ENCODE results near the gene GRID2.
"Not testable (repeated sequence)": the region's sequence is repeated elsewhere in the genome, so short reads cannot be mapped to it uniquely, and the experiment has no call there.

GRID2 gene

GRCh38 chr4:92444143-92444843 is 140.5 kb downstream of the GRID2 start:
- DNase-seq: not testable (repeated sequence)

DNA sequence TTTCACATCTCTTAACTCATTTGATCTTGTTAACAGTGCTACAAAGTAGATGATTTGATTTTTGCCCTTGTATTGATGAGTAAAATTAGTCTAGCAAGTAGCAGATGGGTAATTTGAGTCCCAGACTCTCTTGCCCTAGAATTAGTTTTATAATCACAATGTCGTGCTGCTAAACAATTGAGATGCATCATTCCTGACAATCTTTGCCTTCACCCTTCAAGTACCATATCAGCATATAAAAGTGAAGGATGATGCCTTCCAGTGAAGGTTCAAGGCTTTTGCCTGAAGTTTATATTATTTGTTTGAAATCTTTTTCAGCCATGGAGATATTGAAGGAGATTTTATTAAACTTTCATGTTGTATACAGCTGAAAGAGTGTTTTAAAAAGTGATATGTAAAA is 141.4 kb downstream of the GRID2 start:
- DNase-seq: no peak

DNA sequence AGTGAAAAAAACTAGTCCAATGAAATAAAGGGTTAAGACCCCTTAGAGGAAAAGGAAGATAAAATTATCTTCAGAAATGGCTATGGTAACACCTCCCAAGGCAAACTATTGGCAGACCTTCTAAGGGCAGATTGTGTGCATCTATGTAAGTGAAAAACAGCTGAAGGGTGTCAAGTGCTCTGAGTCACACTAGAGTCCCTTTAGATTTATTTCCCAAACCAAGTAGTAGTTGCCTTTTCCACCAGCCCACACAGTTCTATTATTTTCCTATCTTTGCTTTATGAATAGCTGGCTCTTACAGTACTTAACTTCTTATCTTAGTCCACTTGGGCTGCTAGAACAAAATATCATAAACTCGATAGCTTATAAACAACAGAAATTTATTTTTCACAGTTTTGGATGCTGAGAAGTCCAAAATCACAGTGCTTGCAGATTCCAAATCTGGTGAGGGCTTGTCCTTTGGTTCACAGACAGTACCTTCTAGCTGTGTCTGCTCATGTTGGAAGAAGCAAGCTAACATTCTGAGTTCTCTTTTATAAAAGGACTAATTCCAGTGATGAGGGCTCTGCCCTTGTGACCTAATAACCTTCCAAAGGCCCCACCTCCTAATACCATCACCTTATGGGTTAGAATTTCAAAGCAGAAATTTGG is 143.6 kb downstream of the GRID2 start:
- no peak for DNase-seq

- DNase-seq: not testable (repeated sequence)
Measured at GRCh38 chr4:92448176-92448575, 144.4 kb downstream of the GRID2 start.

DNA sequence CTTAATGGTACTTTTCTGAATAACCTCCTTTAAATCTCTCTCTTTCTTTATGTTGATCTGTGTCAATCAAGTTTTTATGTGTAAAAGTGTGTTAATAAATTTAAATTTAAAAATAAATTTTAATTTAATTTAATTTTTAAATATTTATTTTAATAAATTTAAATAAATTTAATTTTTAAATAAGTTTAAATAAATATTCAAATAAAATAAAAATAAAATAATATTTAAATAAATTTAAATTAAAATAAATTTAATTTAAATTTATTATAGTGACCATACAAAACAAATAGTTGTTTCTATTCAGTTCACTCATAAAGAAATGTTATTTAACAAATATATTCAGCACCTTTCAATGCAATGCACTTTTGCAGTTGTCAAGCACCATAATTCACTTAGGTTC is 146.9 kb downstream of the GRID2 start:
- DNase-seq: no peak

- DNase-seq: no peak
Measured at GRCh38 chr4:92451782-92452181, 148.0 kb downstream of the GRID2 start.

- not testable (repeated sequence) for DNase-seq
Measured at GRCh38 chr4:92452383-92452782, 148.6 kb downstream of the GRID2 start.

DNA sequence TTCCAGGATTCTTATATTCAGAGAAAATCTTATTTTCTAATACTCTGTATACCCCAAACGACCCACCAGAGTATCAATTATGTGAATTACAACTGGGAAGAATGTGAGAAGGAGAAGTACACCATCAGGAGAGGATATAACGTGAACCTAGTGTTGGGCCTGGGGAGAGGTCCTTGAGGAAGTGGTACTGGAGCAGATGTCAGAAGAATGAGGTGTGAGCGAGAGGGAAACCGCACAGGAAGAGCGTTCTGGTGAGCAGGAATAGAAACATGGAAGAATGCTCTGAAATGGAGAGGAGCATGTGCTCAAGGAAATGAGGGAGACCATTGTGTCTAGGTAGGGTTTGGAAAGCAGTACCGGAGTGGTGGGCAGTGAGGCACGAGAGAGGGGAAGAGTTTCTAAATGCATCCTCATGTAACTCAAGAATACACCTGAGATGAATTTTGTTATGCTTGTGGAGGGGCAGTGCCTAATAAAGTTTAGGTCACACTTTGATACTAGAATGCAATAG is 151.6 kb downstream of the GRID2 start:
- DNase-seq: no peak

DNA sequence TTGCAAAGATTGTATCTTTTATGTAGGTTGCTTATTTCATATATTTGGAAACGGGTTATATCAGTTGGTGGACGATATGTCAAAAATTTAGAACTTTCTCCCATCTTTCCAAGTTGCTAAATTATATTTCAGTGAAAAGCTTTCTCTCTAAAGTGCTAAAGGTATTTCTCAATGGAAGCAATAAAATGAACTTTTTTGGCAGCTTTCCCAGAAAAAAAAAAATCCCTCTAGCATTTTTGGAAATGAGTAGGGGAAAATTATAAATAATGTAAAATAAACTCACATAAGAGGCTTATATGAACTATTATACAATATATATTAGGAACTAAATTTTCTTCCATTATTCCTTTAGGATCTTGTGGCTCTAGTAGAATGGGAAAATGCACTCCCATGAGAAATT is 152.2 kb downstream of the GRID2 start:
- DNase-seq: no peak

DNA sequence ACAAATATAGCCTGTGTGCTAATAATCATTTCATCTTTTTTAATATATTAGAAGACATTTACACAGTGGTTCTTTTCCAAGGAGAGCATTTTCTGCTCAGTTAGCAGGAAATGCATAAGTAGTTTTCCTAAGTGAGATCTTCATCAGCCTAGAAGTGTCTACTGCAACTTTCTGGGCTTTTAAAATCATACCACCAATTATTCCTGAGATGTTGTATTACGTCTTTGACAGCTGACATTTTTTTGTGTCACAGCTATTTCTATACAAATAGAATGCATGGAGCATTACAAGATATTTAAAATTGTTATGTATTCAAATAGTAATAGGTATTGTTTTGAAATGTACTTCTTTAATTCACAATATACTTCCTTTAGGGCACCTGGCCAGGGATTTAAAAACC is 158.0 kb downstream of the GRID2 start:
- DNase-seq: no peak

- no peak for DNase-seq
Measured at GRCh38 chr4:92477298-92477697, 173.5 kb downstream of the GRID2 start.

GRCh38 chr4:92483341-92483740 is 179.6 kb downstream of the GRID2 start:
- no peak for DNase-seq

DNA sequence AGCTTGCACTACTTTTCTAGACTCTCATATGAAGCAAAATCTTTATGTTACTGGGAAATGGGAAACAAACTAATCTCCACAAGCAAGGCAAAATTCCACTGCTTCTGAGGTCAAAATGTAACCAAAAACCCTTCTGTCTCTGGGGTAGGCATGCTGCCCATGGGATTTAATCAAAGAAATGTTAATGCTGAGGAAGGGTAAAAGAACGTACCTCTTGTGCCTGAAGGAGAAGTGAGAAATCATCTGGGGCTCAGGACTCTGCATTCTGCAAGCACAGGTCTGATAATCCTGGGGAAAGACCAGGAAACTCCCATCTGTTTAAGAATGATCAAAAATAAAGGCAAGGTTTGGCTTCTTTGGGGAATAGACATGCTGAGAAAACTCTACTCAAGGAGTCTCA is 184.7 kb downstream of the GRID2 start:
- no peak for DNase-seq

DNA sequence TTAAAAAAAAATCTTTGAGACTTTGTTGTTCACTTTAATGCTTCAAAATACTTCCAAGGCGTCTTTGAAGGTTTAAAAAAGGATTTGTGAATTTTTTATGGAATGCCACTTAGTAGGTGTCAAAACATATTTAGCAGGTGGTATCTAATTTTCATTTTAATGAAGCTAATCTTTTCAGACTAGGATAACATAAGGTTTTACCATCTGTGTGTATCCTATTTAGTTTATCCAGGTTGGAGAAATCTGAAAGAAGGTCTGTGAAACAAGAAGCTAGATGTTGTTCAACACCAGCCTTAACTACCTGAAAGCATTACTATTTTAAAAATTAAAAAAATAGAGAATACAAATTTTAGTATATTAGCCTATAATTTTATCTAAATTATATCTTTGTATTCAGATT is 193.4 kb downstream of the GRID2 start:
- DNase-seq: no peak

DNA sequence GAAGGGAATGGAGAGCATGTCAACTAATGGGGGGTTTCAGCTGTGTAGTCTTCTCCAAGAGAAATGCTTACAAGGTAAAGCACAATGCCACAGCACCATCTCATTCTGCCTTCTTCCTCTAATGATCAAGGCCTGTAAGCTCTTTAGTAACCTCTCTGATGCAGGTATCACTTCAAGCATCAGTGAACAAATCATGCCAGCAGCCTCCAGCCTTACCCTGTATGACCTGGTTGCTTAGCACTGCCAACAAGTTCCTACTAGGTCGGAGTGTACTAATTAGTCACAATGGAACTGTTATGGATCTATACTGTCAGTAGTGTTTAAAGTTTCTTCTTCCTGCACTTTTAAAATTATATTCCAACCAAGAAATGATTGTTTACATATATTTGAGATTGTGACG is 197.7 kb downstream of the GRID2 start:
- no peak for DNase-seq

GRCh38 chr4:92506933-92507332 is 203.2 kb downstream of the GRID2 start:
- no peak for DNase-seq

- no peak for DNase-seq
Measured at GRCh38 chr4:92514627-92515026, 210.9 kb downstream of the GRID2 start.

GRCh38 chr4:92516450-92516849 is 212.7 kb downstream of the GRID2 start:
- no peak for DNase-seq

DNA sequence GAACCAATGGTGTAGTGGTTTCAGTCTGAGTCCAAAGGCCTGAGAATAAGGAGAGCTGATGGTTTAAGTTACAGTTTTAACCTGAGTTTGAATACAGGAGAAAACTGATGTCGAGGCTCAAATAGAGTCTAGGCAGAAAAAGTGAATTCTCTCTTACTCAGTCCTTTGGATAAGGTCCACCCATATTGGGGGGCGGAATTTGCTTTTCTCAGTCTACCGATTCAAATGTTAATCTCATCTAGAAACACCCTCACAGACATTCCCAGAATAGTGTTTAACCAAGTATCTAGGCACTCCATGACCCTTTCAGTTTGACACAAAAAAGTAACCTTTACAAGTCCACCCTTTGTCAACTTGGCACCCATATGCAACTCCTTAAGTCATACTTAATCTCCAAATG is 216.0 kb downstream of the GRID2 start:
- no peak for DNase-seq

DNA sequence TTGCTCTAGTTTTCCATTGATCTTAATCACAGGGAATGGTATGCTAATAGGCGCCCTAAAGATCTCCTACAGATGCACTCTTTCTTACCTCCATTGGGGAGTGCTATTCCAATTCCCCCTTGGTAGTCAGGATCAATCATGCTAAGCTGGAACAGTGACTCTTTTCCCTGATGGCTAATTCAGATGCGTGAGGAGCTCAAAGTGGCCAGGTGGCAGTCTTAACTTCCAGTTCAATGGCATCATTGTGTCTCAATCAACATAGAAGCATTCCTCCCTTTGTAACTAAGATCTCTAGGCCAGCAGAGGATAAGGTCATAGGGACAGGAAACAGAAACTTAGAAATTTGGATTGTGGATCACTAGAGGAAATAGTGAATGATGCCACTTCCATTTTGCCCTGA is 216.8 kb downstream of the GRID2 start:
- no peak for DNase-seq

DNA sequence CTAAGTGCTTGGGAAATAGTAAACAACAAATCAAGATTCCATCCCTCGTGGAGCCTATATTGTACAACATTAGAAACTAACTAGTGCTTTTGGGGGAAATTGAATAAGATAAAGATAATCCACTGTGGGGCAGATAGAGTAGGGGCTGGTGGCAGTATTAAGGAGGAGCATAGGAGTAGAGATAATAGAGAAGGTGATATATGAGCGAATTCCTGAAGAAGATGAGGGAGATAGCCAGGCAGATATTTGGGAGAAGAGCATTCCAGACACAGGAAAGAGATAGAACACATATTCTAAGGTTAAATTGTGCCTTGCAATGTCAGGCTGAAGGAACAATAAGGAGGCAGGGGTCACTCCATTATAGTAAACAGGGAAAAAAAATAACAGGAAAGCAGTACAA is 218.2 kb downstream of the GRID2 start:
- no peak for DNase-seq

DNA sequence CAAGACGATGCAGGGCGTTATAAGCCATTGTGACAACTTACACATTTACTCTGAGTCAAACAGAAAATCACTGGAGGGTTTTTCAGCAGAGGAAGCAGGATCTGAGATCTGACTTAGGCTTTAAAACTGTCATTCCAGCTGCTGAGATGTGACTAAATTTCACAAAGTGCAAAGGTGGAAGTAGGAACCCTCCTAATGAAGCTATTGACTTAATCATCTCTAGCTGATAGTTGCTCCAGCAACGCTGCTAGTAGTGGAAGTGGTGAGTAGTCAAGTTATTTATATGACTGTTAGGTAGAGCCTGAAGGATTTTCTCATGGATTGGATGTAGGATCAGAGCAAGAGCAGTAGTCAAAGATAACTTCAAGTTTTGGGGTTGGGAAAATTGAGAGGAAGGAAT is 218.6 kb downstream of the GRID2 start:
- no peak for DNase-seq

GRCh38 chr4:92524131-92524530 is 220.4 kb downstream of the GRID2 start:
- DNase-seq: no peak

GRCh38 chr4:92528541-92528940 is 224.8 kb downstream of the GRID2 start:
- DNase-seq: no peak

DNA sequence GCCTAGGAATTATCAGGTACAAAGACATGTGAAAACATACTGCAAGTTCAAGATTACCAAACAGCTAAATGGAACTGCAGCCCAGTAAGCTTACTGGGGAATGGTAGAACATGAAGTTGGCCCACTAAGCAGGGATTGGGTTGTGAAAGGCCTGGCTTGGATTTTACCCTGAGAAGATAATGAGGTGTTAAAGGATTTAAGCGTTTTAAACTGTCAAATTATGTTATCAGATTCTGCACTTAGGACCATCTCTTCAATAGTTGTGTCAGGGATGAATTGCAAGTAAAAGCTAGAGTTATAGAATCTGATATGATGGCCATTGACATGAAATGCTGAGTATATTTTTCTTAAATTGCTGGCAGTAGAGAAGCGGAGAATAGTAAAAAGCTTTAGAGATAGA is 225.7 kb downstream of the GRID2 start:
- DNase-seq: no peak

Data from inflammatory macrophage (primary cell).